HG03520 (cell line): ENCODE results near the gene SOS2.
"Not testable (repeated sequence)": the region's sequence is repeated elsewhere in the genome, so short reads cannot be mapped to it uniquely, and the experiment has no call there.

Source experiments
- ATAC-seq: cut with Tn5 transposase; IDR thresholded peaks from one replicate; pipeline ENCODE4 v1.9.1; 2021; ENCODE audit warnings: mild to moderate bottlenecking, moderate library complexity; ENCODE audit not compliant: unreplicated experiment

The SOS2 gene

DNA sequence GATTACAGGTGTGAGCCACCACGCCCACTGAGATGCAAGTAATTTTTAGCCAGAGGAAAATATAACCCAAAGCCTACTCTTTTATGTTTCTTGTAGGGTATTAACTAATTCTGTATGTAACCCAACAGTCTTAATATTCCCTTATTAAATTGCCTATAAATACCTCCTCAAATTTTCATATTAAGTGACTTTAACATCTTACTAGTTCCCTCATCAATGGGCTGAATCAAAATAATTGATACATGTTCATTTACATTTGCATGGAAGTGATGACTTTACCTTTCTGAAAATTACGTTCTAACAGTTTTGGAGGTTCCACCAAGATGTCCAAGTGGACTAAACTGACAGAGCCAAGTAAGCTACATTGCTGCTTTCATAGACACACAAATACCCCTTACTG, 3.1 kb downstream of the SOS2 start:
- no peak for ATAC-seq

DNA sequence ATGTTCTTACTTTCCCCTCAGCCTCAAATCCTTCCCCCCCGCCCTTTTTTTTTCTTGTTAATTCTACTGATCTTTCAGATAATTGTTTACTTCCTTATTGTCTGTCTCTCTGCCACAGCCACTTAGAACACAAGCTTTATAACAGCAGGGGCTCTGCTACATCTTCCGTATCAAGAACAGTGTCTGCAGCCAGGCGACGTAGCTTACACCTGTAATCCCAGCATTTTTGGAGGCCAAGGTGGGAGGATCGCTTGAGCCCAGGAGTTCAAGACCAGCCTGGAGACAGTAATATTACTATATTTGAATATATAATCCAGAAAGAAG, 5.4 kb downstream of the SOS2 start:
- ATAC-seq = no peak

DNA sequence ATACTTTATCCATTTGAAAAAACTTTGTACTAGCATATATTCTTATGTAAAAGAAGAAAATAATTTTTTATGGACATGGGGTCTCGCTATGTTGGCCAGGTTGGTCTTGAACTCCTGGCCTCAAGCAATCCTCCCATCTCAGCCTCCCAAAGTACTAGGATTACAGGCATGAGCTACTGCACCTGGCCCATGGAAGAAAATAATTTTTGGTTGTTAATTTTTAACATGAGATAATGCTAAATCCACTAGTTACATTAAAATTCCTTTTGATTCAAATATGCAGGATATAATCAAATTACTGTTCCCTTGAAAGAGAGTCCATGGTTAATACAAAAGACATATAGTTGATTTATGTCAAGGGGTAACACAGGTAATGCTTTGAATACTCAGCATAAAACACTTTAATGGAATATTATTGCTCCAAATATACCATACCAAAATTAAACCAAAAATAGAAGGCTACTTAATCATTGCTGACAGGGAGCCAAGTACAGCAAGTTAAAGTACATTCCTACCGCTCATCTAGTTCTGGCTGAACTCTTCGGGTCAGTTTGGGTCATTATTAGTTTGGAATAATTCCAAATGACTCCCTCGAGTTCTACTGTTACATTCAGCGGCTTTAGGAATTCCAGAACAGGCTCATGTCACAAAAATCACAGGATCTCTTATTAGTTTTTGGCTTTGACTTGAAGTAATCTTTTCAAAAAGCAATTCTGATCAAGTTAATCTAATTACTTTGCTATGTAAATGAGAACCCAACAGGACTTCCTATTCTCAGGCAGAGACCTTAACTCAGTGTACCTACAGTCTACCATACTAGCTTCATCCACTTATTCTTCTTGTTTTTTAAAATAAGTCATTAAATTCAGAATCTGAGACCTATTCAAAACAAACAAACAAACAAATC, 6.1 kb downstream of the SOS2 start:
- no peak for ATAC-seq

GRCh38 chr14:50222055-50222613, 9.2 kb downstream of the SOS2 start:
- ATAC-seq = no peak

GRCh38 chr14:50218501-50218900, 12.9 kb downstream of the SOS2 start:
- no peak for ATAC-seq

DNA sequence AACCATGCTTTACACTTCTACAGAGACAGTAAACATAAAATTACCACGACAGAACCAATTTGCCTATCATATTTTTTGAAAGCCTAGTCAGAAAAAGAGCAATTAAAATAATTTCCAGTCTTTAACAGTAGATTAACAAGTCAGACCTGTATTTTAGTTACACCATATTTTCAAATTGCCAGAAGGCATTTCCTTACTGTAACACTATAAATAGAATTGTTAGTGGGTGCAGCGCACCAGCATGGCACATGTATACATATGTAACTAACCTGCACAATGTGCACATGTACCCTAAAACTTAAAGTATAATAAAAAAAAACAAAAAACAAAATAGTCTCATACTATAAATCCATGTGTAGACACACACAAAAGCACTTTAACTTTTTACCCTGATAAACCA, 16.0 kb downstream of the SOS2 start:
- ATAC-seq = no peak

DNA sequence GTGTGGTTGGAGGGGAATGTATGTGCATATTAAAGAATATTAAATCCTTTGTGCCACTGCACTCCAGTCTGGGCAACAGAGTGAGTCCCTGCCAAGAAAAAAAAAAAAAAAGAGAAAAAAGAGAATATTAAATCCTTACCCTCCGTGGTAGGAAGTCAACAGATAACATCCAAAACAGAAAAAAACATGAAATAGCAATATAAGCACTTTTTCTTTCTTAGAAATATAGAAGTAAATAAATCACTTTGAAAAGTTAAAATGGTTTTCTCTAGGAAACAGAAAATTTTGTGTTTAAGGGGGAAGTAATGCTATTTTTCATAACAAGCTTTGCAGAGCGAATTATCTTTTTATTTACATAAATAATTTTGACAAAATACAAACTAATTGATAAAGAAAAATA, 17.6 kb downstream of the SOS2 start:
- ATAC-seq = no peak

- no peak for ATAC-seq
These were observed 18.7 kb downstream of the SOS2 start for GRCh38 chr14:50212726-50213125.

- no peak for ATAC-seq
These were observed 21.3 kb downstream of the SOS2 start for GRCh38 chr14:50210074-50210473.

- no peak for ATAC-seq
These were observed 32.9 kb downstream of the SOS2 start for GRCh38 chr14:50198499-50198898.

GRCh38 chr14:50191499-50191898, 39.9 kb downstream of the SOS2 start:
- ATAC-seq = no peak

DNA sequence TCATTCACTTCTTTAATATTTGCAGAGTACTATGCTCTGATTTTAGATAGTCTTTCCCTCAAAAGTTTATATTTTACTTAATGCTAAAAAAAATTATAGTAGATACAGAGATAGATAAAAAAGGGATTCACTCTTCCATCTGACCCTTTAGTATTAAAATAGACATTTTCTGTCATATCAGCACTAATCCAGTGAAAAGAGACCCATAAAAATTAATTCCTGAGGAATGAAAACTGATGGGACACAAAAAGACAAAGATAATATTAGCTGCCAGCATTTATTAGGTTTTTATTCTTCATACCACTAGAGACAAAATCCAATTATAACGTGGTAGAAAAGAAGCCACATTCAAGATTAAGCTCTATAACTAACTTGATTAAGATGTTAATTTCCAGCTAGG, 45.3 kb downstream of the SOS2 start:
- ATAC-seq = no peak

GRCh38 chr14:50173891-50174290, 57.5 kb downstream of the SOS2 start:
- ATAC-seq = no peak

GRCh38 chr14:50171895-50172294, 59.5 kb downstream of the SOS2 start:
- no peak for ATAC-seq

DNA sequence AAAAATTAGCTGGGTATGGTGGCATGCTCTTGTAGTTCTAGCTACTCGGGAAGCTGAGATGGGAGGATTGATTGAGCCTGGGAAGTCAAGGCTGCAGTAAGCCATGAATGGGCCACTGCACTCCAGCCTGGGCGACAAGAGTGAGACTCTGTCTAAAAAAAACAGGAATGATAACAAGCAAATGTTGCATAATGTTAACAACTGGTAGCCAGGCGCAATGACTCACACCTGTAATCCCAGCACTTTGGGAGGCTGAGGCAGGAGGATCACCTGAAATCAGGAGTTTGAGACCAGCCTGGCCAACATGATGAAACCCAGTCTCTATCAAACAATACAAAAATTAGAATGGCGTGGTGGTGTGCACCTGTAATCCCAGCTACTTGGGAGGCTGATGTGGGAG, 64.0 kb downstream of the SOS2 start:
- not testable (repeated sequence) for ATAC-seq

DNA sequence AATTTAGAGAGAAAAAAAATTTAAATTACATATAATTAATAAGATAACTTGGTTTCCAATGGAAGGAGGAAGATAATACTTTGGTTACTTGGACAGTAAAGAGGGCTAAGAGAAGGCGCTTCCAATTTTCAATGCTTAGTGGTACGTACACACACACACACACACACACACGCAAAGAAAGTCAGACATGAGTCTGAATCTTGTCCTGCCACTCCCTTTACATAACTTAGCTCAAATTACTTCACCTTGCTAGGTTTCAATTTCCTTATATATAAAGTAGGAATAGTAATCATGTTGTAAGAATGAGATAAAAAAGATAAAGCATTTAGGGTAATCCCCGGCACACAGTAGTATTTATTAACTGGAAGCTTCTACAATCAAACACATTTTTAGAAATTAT, 75.3 kb downstream of the SOS2 start:
- ATAC-seq = no peak

- ATAC-seq = no peak
These were observed 82.6 kb downstream of the SOS2 start for GRCh38 chr14:50148799-50149198.

GRCh38 chr14:50139192-50139591, 92.2 kb downstream of the SOS2 start:
- ATAC-seq = no peak

- no peak for ATAC-seq
These were observed 103.6 kb downstream of the SOS2 start for GRCh38 chr14:50127802-50128201.

DNA sequence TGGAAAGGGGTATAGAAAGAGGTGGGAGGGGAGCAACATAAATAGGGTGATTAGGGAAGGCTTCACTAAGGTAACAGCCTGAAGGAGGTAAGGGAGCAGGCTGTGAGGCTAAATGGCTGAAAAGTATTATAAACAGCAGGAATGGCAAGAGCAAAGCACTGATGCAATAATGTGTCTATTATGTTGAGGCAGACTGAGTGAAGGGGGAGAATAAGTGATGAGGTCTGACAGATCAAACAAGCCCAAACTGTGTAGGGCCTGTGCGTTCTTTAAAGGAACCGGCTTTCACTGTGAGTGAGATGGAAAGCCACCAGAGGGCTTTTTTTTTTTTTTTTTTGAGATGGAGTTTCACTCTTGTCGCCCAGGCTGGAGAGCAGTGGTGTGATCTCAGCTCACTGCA, 108.3 kb downstream of the SOS2 start:
- no peak for ATAC-seq

DNA sequence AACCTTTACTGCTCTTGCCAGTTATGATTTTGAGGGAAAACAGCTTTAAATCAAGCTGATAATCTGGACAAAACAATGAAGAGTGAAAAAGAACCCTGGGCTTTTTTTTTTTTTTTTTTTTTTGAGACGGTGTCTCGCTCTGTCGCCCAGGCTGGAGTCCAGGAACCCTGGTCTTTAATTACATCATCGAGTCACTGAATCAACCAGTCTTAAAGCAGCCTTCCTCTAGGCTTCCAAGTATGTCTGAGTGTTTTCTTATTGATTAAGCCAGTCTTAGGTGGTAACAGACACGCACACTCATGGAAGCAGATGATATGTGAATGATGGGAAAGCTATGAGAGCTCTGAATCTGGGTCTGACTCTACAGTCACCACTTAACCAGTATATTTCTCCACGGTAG, 109.1 kb downstream of the SOS2 start:
- no peak for ATAC-seq

DNA sequence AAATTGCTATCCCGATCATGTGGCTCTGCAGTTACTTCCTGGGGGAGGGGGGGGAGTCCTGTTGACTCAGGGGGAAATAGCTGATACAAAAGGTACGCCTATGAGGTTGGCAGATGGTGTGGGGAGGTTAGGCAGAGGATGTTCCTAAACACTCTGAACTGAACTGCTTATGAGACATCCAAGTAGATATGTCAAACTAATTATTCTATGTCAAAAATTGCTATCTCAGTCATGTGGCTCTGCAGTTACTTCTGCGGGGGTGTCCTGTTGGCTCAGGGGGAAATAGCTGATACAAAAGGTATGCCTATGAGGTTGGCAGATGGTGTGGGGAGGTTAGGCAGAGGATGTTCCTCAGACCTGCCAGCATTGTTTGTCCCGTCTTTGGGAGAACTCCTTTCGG, 109.9 kb downstream of the SOS2 start:
- ATAC-seq = no peak

DNA sequence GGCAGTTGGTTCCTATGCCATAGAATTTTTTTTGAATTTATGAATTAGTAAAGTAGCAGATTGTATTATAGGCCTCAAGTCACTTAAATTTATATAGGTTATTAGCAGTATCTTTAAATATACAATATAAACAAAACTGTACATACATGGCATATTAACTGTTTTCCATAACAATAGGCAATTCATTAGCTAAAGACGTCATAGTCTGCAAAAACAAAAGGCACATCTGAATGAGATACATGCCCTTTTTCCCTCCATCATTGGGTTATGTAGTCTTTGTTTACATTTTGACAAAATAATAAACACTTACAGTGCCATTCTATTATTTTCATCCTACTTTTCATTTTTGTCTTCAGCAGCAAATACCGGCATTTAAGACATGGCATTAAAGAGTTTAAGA, 113.9 kb downstream of the SOS2 start:
- ATAC-seq = no peak
